ENCODE results near the gene OMP.

Gene OMP

DNA sequence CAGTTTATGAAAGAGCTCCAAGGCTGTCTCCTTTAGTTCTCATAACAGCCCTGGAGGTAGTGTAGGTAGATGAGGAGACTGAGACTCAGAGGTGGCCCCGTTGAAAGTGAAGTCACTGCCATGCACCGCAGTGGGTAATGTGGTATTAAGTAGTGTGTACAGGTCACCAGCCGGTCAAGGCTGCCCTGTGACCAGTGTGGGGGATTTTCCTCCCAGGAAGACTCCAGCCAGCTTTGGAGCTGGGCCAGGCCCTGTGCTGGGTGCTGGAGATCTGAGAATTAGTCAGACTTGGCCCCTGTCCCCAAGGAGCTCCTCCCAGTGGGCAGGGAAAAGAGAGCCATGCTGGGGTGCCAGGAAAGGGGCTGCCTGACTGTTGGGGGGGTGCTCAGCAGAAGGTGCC, 5.3 kb downstream of the OMP start:
- DNase-seq: no peak

DNA sequence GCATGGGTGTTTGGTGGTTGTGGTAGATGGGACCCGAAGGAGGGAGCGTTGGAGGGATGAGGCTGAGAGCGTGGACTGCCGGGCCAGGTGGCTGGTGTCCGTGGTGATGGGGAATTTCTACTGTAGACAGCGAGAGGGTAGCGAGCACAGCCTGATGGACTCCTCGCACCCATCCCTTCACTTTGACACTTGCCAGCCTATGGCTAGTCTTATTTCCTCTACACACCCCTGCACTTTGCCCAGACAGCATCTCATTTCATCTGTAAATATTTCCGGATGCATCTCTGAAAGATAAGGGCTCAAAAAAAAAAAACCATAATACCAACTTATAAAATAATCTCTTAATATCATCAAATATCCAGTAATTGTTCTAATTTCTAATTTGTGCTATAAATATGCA, 5.8 kb downstream of the OMP start:
- no peak for DNase-seq

DNA sequence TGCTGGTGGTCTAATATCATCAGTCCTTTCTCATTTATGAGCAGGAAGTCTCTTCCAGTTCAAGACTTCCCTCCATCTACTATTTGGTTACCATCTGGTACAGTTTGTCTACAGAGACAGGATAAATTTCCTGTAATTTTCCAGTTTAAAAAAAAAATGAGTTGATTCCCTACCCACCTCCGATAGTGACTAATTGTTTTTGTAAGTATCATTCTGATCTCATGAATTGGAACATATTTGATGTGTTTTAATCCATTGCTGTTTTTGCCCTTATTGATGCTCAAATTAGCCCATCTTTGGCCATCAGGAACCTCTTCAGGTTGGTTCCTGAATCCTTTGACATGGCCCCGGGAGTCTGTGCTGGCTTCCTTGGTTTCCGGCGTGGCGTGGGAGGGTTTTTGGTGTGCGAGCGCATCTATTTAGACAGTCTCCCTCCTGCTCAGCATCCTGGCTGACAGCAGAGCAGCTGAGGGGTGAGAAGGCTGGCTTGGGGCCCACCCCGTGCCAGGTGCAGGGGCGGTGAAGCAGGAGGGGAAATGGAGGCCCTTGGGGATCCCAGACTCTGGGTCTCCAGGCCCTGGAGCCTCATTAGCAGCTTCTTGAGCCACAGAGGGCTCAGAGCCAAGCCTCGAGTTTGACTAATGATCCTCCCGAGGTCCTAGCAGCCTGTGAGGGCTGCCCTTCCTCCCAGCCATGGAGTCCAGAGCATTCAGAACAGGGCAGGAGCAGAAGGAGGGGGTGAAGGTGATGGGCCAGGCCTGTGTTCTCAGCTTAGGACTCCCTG, 6.8 kb downstream of the OMP start:
- no peak for DNase-seq

DNA sequence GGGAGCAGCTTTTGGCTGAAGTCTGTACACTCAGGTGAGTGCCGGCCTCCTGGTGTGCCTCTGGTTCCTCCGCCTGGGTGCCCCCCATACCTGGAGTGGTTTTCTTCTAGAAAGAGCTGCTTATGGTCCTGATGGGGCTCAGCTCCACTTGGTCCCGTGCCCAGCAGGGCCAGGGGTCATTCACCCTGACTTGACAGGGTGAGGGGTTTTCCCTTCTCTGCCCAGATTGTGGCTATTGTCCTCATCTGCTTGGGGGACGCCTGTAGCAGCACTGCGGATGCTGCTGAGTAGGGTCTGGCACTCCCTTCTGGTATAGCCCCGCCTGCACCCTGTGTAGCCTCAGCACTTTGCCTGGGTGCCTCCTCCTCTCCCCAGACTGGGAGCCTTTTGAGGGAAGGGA, 8.2 kb downstream of the OMP start:
- DNase-seq: no peak

DNA sequence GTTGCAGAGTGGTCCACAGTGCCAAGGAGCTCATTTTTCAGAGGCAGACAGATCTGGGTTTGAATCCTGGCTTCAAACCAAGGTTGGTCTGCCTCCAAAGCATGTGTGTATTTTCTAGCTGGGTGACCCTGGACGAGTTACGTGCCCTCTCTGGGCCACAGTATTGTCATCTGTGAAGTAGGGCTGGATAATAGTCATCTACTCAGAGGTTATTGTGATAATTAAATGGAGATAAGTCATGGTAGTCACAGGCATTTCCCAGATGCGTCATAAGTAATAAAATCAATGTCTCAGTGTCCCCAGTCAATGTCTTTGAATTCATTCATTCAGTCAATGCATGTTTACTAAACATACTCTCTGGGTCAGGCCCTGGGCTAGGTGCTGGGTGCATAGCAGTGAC, 8.6 kb downstream of the OMP start:
- DNase-seq: no peak

DNA sequence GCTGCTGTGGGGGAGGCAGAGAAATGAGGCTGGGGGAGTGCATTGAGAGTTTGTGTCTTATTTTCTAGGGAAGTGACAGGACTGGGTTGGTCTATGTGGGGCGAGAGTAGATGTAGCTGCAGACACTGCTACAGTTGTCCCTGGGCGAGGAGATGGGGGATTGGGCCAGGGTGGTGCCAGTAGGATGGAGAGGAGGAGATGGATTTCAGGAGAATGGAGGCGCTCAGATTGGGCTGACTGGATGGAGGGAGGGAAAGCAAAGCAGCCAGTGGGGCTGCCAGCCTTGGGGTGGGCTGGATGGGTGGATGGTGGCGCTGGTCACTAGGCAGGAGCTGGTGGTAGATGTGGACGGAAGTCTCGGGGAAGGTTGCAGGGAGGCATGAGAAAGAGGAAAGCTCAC, 9.3 kb downstream of the OMP start:
- DNase-seq: no peak

DNA sequence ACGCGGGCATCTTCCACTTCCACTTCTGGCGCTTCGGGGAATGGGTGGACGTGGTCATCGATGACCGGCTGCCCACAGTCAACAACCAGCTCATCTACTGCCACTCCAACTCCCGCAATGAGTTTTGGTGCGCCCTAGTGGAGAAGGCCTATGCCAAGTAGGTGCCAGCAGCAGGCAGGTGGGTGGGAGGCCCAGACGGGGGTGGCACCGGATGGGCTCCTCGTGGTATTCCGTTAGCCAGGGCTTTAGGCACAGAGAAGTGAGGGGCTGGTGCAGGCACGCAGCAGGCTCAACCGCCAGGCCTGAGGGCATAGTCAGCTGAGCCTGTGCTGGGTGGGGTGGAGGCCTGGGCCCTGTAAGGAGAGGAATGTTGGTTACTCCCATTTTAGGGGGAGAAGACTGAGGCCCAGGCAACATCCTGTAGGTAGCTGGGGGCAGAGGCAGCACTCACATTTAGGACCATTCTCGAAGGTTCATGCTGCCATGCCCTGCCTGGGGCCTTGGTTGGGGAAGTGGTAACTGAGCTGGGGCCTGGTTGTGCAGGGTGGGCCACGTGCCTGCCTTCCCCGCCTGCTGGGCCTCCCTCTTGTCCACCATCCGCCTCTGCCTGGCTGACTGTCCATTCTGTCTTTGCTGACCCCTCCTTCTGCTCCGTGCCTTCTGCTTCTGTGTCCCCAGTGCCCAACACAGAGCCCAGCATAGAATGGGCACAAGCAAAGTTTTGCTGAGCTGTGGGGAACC, 10.2 kb downstream of the OMP start:
- DNase-seq: no peak

DNA sequence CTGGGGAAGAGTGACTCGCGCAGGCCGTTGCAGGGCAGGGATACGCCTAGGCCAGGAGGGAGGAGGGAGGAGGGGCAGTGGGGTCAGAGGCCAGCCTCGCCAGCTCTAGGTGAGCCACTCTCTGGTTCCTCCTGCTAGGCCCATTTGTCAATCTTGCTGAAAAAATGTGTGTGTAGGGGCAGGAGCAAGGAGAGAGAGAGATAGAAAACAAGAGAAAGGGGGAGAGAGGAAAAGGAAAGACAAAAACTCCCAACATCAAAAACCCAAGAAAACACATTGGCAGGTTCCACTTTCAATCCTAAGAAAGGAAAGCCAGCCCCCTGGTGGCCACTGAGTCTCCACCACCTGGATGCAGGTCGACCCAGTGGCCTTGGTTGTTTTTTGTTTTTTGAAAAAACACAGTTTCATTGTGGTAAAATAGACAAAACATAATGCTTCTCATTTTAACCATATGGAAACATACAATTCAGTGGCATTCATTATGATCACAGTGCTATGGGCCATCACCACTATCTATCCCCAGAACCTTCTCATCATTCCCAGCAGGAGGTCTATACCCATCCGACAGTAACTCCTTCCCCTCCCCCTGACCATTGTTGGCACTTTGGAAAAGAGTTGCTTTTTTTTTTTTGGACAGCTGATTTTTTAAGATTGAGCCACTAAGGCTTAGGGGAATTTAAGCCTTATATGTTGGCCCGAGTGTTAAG, 10.9 kb downstream of the OMP start:
- DNase-seq: no peak

DNA sequence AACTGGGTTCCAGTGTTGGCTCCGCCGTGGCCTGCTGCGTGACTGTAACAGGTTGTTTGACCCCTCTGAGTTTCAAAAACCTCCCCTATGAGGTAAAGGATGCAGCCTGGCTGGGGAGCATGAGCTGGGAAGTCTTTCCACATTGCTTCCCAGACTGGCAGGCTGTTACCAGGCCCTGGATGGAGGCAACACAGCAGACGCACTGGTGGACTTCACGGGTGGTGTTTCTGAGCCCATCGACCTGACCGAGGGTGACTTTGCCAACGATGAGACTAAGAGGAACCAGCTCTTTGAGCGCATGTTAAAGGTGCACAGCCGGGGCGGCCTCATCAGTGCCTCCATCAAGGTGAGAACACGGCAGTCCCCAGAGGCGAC, 11.4 kb downstream of the OMP start:
- DNase-seq: no peak

DNA sequence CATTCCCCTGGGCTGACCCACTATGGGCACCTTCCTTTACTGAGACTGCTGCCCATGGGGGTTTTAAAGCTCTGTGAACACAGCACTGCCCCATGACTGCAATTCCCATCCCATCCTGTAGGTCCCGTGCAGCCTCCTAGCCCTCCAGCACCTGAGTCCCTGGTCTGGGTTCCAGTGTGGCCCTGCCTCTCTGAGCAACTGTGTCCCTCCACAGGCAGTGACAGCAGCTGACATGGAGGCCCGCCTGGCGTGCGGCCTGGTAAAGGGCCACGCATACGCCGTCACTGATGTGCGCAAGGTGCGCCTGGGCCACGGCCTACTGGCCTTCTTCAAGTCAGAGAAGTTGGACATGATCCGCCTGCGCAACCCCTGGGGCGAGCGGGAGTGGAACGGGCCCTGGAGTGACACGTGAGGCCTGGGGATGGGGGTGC, 12.6 kb downstream of the OMP start:
- DNase-seq: no peak

DNA sequence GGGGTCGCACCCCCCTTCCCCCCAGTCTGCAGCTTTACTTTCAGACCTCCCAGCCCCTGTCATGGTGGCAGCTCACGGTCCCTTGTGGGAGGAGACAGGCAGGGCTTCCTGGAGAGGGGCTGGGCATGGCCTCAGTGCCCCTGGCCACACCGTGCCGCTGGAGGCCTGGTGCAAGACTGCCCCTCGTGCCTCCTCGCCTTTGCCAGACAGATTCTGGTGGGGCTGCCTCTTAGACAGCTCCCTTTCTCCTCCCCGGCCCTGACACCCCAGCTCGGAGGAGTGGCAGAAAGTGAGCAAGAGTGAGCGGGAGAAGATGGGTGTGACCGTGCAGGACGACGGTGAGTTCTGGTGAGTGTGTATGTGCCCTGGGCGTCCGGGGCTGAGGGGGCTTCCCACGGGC, 13.3 kb downstream of the OMP start:
- DNase-seq: no peak

DNA sequence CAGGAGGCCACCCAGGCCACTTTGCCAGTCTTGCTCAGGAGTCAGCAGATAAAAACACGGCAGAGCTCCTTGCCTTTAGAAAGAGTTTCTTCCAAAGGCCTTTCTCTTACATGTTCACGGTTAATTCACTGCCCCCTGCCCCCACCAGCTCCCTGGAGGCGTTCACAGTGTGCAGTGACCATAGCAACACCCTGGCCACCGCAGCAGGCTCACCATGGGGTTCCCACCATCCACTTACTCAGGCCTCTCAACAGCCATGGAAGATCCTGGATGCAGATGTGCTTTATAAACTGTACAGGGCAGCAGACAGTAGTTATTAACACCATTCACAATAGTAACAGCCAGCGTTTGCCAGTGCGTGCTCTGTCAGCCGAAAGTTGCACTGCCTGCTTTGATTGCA, 14.9 kb downstream of the OMP start:
- DNase-seq: no peak

DNA sequence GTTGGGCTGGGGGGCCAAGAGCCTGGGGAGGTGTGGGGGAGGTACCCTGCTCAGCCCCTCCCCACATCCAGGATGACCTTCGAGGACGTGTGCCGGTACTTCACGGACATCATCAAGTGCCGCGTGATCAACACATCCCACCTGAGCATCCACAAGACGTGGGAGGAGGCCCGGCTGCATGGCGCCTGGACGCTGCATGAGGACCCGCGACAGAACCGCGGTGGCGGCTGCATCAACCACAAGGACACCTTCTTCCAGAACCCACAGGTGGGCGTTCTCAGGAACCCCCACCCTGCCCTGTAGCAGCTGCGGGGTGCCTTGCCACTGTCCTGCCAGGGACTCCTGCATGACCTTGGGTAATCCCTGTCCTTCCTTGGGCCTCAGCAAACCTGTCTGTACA, 15.4 kb downstream of the OMP start:
- DNase-seq: no peak

DNA sequence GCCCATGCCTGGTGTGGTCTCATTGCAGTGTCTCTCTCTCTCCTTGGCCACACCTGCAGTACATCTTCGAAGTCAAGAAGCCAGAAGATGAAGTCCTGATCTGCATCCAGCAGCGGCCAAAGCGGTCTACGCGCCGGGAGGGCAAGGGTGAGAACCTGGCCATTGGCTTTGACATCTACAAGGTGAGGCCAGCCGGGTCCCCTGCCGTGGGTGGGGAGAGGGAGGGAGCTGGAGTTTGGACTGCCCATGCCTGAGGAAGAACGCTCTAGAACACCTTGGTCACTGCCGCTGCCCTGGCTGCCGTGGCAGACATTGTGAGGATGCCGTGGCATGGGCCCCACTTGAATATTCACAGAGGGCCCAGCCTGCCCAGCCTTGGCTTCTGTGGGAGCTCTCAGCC, 16.3 kb downstream of the OMP start:
- DNase-seq: no peak

DNA sequence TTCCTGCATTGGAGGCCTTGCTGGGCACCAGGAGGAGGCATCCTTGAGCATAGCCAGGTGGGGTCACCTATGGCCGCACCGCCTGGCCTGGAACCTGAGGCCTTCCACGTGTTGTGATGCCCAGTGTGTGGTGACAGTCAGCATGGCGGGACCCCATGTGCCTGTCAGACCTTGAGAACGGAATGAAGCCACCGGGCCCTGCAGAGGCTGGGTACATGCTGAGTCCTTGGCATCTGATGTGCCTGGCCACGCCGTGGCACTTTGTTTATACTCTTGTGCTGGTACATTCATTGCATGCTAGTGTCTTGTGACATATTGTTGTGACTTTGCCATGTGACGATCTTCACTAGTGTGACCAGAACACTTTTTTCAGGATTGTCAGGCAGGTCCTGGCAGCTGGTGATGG, 16.9 kb downstream of the OMP start:
- no peak for DNase-seq

DNA sequence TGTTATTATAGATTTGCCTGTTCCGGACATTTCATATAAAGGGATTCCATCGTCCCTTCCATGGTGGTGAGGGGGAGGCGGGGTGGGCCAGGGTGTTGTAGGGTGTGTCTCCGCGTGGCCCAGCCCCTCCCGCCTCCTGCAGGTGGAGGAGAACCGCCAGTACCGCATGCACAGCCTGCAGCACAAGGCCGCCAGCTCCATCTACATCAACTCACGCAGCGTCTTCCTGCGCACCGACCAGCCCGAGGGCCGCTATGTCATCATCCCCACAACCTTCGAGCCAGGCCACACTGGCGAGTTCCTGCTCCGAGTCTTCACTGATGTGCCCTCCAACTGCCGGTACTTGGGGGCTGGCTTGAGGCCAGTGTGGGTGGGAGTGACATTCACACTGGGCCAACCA, 17.9 kb downstream of the OMP start:
- DNase-seq: no peak

DNA sequence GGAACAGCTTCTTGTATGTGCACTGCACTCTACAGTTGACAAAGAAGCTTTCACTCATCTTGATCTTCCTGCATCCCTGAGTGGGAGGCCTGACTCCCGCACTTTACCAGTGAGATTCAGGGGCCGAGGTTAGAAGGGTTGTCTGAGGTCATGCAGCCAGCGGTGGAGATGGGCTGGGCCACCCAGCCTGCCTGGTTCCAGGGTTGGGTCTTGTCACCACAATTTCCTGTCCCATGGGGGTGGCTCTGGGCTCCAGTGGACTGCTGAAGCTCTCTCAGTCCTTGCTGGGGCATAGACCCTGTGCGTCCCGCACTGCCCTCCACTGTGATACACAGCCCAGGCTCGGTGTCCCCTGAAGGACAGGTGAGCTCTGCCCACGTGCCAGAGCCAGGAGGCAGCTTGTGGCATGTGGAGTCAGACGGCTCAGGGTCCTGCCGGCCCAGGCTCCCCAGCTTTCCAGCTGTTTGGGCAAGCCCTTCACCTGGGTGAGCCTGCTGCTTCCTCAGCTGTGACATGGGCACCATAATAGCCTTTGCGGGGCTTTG, 18.5 kb downstream of the OMP start:
- DNase-seq: no peak

DNA sequence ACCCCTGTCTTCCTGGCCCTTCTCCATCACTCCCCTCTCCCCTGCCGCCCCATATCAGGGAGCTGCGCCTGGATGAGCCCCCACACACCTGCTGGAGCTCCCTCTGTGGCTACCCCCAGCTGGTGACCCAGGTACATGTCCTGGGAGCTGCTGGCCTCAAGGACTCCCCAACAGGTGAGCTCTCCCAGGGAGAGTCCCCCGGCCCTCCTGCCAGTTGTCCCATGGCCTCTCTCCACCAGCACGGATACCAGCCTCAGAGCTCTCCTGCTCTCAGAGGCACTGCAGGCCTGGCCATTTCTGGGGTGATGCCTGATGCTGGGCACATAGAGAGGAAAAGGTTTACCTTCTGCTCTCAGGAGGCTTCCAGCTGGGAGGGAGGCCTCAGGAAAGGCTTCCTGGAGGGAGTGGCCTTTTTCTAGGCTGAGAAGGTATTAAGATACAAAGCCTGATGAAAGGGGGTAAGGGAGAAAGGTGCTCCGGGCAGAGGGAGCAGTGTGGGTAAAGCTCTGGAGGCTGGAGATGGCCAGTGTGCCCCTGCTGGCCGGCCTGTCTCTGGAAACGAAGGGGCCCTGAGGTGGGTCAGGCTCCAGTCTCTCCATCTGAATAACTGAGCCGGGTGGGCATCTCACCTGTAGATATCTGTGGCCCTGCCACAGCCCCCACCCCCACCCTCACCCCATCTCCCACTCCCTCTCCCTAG, 19.4 kb downstream of the OMP start:
- no peak for DNase-seq

DNA sequence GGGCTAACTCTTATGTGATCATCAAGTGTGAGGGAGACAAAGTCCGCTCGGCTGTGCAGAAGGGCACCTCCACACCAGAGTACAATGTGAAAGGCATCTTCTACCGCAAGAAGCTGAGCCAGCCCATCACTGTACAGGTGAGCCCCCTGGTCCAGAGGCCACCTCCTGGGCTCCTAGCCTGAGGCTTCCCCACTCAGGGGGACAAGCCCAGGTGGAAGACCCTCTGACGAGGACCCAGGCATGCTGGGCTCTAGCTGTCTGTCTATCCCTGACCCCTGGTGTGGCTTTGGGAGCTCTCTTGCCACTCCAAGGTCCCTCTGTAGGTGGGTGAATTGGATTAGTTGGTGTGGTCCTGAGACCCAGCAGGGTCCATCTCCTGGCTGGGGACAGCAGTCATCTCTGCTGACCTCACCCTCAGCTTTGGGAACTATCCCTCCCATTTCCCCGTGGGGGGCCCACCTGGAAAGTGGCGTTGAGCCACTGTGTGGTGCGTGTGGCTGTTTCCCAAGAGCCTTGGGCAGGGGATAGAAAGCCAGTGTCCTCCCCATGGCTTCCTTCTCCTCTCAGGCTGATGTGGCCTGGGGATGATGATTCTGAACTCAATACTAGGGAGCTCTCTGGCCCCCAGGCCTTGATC, 20.1 kb downstream of the OMP start:
- DNase-seq: no peak

DNA sequence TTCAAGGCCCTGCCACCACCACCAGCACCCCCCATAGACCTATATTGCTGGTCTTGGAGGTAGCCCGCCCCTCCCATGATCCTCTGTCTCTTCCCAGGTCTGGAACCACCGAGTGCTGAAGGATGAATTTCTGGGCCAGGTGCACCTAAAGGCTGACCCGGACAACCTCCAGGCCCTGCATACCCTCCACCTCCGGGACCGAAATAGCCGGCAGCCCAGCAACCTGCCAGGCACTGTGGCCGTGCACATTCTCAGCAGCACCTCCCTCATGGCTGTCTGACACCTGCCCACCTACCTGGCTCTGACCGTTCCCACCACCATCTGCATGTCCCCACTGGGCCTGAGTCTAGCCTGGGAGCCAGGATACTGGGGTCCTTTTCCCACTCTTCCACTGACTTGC, 21.0 kb downstream of the OMP start:
- DNase-seq: no peak

DNA sequence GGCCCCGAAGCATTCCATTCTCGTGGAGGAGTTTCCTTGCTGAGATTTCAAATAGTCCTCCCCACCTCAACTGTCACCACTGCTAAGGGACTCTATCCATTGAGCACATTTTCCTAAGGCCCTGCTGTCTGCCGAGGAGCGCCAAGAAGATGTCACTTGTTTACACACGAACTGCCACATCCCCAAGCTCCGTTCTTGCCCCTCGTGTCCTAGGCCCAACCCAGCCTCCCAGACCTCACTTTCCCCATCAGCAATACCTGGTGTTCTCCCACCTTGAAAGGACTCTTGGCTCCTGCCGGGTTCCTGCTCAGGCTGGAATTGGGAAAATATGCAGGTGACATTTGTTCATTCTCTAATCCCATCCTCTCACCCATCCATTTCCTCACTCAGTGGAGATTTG, 21.4 kb downstream of the OMP start:
- DNase-seq: no peak

DNA sequence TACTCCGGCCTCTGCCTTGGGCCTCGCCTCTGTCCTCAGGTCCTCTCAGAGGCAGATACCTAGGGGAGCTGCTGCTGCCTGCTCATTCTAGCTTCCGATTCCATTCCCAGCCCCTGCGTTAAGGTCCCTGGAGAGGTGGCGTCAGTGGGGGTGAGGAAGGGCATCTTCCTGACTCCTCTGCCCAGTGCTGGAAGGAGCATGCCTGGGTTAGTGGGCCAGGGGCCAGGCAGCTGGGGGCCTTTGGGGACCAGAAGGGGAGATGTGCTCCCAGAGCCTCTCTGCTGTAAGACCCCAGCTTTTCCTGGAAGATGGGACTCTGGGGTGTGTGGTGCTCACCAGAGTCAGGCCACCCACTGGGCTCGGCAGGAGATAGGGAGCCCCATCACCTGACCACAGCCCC, 21.8 kb downstream of the OMP start:
- no peak for DNase-seq

DNA sequence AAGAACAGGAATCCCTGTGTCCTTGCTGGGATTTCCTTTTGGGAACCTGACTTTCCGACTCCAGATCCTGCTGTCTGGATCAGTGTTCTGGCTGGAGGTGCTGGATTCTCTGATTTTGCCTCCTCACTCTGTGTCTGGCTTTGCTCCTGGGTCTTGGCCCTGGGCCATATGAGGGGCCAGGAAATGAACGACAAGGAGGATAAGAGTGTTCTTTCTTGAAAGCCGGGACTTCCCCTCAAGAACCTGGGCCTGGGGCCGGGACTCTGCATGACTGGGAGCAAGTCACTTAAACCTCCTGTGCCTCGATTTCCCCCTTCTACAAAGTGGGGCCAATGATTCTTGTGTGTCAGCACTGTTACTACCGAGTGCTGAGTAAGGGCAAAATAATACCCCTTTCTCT, 22.6 kb downstream of the OMP start:
- no peak for DNase-seq
